ENCODE data around the gene HDAC10.

Gene HDAC10

DNA sequence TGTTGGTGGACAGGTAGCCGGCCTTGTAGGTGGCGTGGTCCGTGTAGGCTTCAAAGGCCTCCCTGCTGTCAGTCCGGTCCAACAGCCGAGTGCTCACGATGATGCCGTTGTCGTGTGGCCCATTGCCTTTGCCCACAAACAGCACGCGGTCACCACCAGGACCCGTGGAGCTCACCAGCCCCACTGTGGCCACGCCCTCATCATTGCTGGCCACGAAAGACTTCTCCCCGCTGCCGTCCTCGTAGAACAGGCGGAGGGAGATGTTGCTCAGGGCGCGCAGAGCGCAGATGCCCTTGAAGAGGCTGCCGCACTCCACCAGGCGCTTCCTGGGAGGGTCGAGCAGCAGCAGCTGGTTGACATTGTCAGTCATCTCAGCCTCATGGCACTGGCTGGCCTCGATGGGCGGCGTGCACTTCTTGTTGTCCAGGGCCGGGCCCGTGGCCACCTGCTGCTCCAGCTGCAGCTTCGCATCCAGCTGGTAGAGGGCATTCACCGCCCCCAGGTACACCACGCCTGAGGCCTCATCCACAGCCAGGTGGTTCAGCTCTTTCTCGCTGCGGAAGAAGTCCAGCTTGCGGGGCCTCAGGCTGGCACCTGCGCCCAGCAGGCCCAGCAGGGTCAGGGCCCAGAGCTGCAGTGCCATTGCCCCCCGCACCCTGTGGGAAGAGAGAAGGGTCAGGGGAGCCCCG is 39.0 kb upstream of the HDAC10 start:
- no peak for DNase-seq (ENCODE audit: low read depth)
- no peak overlapping the region for H3K4me3 ChIP-seq (ENCODE audit: low read depth, low read length)
- TF ChIP-seq, protein P1, sequence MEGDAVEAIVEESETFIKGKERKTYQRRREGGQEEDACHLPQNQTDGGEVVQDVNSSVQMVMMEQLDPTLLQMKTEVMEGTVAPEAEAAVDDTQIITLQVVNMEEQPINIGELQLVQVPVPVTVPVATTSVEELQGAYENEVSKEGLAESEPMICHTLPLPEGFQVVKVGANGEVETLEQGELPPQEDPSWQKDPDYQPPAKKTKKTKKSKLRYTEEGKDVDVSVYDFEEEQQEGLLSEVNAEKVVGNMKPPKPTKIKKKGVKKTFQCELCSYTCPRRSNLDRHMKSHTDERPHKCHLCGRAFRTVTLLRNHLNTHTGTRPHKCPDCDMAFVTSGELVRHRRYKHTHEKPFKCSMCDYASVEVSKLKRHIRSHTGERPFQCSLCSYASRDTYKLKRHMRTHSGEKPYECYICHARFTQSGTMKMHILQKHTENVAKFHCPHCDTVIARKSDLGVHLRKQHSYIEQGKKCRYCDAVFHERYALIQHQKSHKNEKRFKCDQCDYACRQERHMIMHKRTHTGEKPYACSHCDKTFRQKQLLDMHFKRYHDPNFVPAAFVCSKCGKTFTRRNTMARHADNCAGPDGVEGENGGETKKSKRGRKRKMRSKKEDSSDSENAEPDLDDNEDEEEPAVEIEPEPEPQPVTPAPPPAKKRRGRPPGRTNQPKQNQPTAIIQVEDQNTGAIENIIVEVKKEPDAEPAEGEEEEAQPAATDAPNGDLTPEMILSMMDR (IDR thresholded peaks at IDR 0.05; ENCODE audit: control insufficient read depth, extremely low read depth, insufficient read depth) = no peak

DNA sequence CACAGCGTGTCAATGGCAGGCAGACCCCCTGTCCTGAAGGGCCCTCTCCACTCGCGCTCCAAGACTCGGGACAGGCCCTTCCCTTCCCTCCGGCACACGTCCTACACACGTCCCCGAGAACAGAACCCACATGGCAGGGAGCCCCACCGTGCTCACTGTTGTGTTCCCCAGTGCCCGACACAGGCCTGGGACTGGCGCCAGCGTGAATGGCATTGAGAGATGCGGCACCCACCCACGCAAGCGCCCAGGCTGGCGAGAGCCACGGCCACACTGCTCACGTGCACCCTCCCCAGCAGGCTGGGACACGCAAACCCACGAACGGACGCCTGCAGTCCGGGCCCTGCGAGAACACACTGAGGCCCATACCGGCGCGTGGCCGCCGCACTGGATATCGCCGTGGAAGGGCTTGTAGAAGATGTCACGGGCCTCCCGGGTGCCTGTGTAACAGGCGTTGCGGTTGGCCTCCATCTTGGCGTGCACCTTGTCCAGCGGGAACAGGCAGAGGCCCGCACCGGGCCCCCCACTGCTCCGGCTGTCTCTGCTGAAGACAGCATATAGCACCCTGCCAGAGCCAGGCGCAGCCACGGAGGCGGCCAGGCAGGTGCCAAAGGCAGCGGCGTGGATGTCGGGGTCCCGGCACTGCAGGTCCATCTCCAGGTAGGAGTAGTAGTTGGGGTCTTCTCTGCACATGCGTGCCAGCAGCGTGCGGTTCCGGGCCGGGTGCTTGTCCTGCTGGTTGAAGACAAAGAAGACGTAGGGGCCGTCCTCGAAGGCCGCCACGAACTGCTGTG is 38.3 kb upstream of the HDAC10 start:
- DNase-seq (ENCODE audit: low read depth) = no peak
- H3K4me3 ChIP-seq (ENCODE audit: low read depth, low read length) = no peak overlapping the region
- TF ChIP-seq, protein P1 (IDR thresholded peaks at IDR 0.05; ENCODE audit: control insufficient read depth, extremely low read depth, insufficient read depth) = no peak

DNA sequence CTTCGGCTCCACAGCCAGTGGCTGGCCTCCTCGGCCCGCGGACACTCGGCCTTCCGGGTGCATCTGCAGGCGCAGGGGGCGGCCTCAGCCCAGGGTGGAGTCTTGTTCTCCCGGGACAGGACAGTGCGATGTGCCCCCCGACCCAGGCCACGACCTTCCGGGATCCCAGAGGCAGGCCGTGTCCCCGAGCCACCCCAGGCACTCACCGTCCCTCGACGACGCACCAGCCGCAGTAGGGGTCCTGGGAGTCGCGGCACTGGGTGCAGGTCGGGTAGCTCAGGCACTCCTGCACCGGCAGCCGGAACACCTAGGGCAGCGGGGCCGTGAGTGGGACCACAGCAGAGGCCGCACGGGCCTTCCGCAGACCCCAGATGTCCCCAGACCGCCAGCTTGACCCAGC is 36.7 kb upstream of the HDAC10 start:
- DNase-seq (ENCODE audit: low read depth) = no peak
- H3K4me3 ChIP-seq (ENCODE audit: low read depth, low read length) = no peak overlapping the region
- TF ChIP-seq, protein P1 (IDR thresholded peaks at IDR 0.05; ENCODE audit: control insufficient read depth, extremely low read depth, insufficient read depth) = no peak

DNA sequence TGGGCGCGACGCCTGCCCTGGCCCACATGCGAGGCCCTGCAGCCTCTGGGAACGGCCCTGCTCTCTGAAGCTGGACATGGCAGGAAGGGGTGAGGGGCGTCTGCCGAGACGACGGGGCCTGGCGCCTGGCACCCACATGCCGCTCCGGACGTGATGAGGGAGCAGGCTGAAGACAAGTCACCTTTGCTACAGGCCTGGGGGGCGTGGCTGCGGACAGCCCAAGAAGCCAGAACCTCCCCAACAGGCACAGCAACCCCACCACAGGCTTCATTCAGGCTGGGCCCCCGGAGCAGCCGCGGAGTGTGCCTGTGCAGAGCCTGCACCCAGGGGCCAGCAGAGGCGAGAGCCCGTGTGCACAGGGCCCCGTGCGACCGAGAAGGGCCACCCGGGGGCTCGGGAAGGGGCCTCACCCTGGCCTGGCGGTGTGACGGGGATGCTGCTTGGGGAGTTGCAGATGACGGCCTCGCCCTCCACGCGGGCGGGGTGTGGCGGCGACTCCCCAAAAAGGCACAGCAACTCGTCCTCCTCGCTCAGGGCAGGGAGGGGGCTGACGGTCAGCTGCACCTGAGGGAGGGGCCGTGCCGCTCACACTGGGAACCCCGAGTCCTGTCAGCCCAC is 35.7 kb upstream of the HDAC10 start:
- no peak overlapping the region for H3K4me3 ChIP-seq (ENCODE audit: low read depth, low read length)
- TF ChIP-seq, protein P1 (IDR thresholded peaks at IDR 0.05; ENCODE audit: control insufficient read depth, extremely low read depth, insufficient read depth) = no peak
- no peak for DNase-seq (ENCODE audit: low read depth)

DNA sequence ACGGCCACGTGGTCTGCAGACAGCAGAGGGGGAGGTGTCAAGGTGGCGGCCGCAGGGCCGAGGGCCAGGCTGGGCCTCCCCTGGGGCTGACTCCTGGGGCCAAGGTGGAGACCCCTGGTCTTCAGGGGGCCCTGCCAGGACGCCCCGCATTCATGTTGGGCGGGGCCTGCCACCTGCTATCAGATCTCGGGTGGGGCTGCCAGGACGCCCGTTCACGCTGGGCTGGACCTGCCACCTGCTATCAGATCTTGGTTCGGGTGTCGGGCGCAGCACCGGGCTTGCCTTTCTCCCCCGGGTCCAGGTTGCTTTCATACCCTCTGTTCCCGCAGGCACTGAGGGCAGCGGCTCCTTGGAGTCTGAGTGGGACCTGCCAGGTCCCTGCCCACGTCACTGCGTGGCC is 35.2 kb upstream of the HDAC10 start:
- DNase-seq (ENCODE audit: low read depth) = no peak
- no peak overlapping the region for H3K4me3 ChIP-seq (ENCODE audit: low read depth, low read length)
- TF ChIP-seq, protein P1 (IDR thresholded peaks at IDR 0.05; ENCODE audit: control insufficient read depth, extremely low read depth, insufficient read depth) = no peak

DNA sequence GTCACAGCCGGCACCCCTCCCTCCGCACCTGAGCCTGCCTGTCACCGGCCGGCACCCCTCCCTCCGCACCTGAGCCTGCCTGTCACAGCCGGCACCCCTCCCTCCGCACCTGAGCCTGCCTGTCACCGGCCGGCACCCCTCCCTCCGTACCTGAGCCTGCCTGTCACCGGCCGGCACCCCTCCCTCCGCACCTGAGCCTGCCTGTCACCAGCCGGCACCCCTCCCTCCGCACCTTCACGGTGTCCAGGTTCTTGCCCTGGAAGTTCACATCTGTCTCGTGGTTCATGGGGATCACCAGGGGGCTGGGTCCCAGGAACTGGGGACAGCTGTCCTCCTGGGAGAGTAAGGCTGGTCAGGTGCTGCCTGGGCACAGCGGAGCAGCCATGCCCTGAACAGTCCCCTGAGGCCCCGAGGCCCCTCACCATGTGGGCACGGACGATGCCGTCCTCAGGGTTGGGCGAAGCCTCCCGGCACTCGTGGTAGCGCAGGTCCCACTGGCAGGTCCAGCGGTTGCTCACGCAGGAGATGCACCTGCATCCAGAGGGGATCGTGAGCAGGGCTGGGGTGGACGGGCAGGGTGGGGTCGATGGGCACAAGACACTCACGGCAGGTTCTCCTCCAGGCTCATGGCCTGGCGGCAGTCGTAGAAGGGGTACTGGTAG is 34.6 kb upstream of the HDAC10 start:
- no peak overlapping the region for H3K4me3 ChIP-seq (ENCODE audit: low read depth, low read length)
- DNase-seq (ENCODE audit: low read depth) = no peak
- TF ChIP-seq, protein P1 (IDR thresholded peaks at IDR 0.05; ENCODE audit: control insufficient read depth, extremely low read depth, insufficient read depth) = no peak

Measured in LNCaP clone FGC (cell line).